Caco-2 (cell line): ENCODE data around the gene KDM6B. TPM values are rescaled to one million over a fixed set of nuclear protein-coding genes. Genes with fewer than 3 reads are reported as not detected.

Source experiments
- BruUV-seq: library from RNA; stranded (reverse); fragments of 400-500 nt; replicated peaks from 2 replicates; lab custom pipeline; 2021; lab: Mats Ljungman, UMichigan
- CTCF ChIA-PET: fragments of 300-600 bp; sonication (Branson Sonifier 250); formaldehyde crosslinking; loops from one replicate; lab custom pipeline; 2022; ENCODE audit warnings: antibody characterized with exemption; lab: Charles Lee
- POLR2A ChIA-PET: fragments of 300-600 bp; sonication (Branson Sonifier 250); formaldehyde crosslinking; loops from one replicate; lab custom pipeline; 2022; ENCODE audit warnings: antibody characterized with exemption; lab: Charles Lee
- DNase-seq, 2 experiments: peaks; one replicate each; pipeline versions ENCODE4 v3.0.0 to v3.0.0-alpha.2; 2020 to 2022
- H3K27me3 ChIP-seq: replicated peaks from 2 replicates; pipeline ENCODE4 v1.6.0; 2011; ENCODE audit warnings: low read length; ENCODE audit not compliant: control insufficient read depth, insufficient read depth
- H3K36me3 ChIP-seq: 2 replicates; pipeline ENCODE4 v1.5.1; 2011; ENCODE audit warnings: low read length; ENCODE audit not compliant: control insufficient read depth, insufficient read depth
- H3K4me1 ChIP-seq: fragments of 250-450 bp; sonication (Bioruptor Pico); 2 replicates; pipeline ENCODE4 v1.5.1; 2020; ENCODE audit warnings: mild to moderate bottlenecking
- H3K4me3 ChIP-seq: 2 replicates; pipeline ENCODE4 v1.5.1; 2011; ENCODE audit warnings: low read depth, mild to moderate bottlenecking, control low read depth, low read length
- H3K9me3 ChIP-seq: fragments of 250-450 bp; sonication (Bioruptor Pico); 2 replicates; pipeline ENCODE4 v1.5.1; 2020; ENCODE audit warnings: mild to moderate bottlenecking, moderate library complexity
- H3K27ac Mint-ChIP-seq: one replicate; pipeline ENCODE4 v1.8.0; 2022; ENCODE audit warnings: mixed read lengths; ENCODE audit not compliant: unreplicated experiment
- H3K27me3 Mint-ChIP-seq: one replicate; pipeline ENCODE4 v1.8.0; 2022; ENCODE audit warnings: mixed read lengths; ENCODE audit not compliant: insufficient read depth, unreplicated experiment
- H3K36me3 Mint-ChIP-seq: one replicate; pipeline ENCODE4 v1.8.0; 2022; ENCODE audit warnings: mild to moderate bottlenecking, mixed read lengths; ENCODE audit not compliant: insufficient read depth, unreplicated experiment
- H3K4me1 Mint-ChIP-seq: one replicate; pipeline ENCODE4 v1.8.0; 2022; ENCODE audit warnings: low read depth, mixed read lengths; ENCODE audit not compliant: unreplicated experiment
- H3K4me3 Mint-ChIP-seq: one replicate; pipeline ENCODE4 v1.8.0; 2022; ENCODE audit warnings: mild to moderate bottlenecking, moderate library complexity, mixed read lengths; ENCODE audit not compliant: unreplicated experiment
- H3K9me3 Mint-ChIP-seq: one replicate; pipeline ENCODE4 v1.8.0; 2022; ENCODE audit warnings: mixed read lengths; ENCODE audit not compliant: unreplicated experiment
- intact Hi-C: fragments of 100-400 bp; cut with micrococcal nuclease; formaldehyde crosslinking; loops from one replicate; pipeline ENCODE4 v1.10.0; 2022; ENCODE audit not compliant: unreplicated experiment
- total RNA-seq: library from RNA; stranded (reverse); gene quantifications from 2 replicates; pipeline ENCODE4 v1.2.3, GENCODE V29; 2022
- TF ChIP-seq, protein P1 (sequence below), 2 experiments: fragments of 200-600 bp in 1 of 2; IDR thresholded peaks; 1 replicate in 1 of 2; 2 replicates in 1 of 2; pipeline versions ENCODE4 v1.5.1 to v1.8.0; 2011 to 2022; ENCODE audit warnings: antibody characterized with exemption in 1 of 2, control low read depth in 1 of 2, inconsistent platforms in 1 of 2, low read depth in 1 of 2, low read length in 1 of 2, mild to moderate bottlenecking in 1 of 2, moderate library complexity in 1 of 2; ENCODE audit not compliant: insufficient read depth in 1 of 2, severe bottlenecking in 1 of 2, unreplicated experiment in 1 of 2

Gene KDM6B
- total RNA-seq, 1 experiment from 2014 or later, result 27.9 TPM

DNA sequence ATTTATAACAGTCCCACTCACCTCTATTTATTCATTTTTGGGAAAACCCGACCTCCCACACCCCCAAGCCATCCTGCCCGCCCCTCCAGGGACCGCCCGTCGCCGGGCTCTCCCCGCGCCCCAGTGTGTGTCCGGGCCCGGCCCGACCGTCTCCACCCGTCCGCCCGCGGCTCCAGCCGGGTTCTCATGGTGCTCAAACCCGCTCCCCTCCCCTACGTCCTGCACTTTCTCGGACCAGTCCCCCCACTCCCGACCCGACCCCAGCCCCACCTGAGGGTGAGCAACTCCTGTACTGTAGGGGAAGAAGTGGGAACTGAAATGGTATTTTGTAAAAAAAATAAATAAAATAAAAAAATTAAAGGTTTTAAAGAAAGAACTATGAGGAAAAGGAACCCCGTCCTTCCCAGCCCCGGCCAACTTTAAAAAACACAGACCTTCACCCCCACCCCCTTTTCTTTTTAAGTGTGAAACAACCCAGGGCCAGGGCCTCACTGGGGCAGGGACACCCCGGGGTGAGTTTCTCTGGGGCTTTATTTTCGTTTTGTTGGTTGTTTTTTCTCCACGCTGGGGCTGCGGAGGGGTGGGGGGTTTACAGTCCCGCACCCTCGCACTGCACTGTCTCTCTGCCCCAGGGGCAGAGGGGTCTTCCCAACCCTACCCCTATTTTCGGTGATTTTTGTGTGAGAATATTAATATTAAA is 20.2 kb downstream of the KDM6B start:
- H3K27me3 Mint-ChIP-seq, result no peaks in the 10 kb centered on the region
- no peak for DNase-seq
- Histone ChIP-seq H3K4me3 (no peak overlapping the region), H3K9me3 (no peaks in the 10 kb centered on the region), H3K36me3 (no peaks in the 10 kb centered on the region; the same call in none of the 2 replicates), H3K4me1 (no peaks in the 10 kb centered on the region), H3K27me3 (no peaks in the 10 kb centered on the region)
- TF ChIP-seq, protein P1, sequence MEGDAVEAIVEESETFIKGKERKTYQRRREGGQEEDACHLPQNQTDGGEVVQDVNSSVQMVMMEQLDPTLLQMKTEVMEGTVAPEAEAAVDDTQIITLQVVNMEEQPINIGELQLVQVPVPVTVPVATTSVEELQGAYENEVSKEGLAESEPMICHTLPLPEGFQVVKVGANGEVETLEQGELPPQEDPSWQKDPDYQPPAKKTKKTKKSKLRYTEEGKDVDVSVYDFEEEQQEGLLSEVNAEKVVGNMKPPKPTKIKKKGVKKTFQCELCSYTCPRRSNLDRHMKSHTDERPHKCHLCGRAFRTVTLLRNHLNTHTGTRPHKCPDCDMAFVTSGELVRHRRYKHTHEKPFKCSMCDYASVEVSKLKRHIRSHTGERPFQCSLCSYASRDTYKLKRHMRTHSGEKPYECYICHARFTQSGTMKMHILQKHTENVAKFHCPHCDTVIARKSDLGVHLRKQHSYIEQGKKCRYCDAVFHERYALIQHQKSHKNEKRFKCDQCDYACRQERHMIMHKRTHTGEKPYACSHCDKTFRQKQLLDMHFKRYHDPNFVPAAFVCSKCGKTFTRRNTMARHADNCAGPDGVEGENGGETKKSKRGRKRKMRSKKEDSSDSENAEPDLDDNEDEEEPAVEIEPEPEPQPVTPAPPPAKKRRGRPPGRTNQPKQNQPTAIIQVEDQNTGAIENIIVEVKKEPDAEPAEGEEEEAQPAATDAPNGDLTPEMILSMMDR (IDR thresholded peaks at IDR 0.05; ENCODE audit: insufficient read depth in 1 of 2, low read depth in 1 of 2, low read length in 1 of 2, severe bottlenecking in 1 of 2, unreplicated experiment in 1 of 2), result no peak
- POLR2A ChIA-PET, result no interaction called here
- intact Hi-C loops, result no loop called here
- BruUV-seq, result TSS peak; percentile 1
- H3K9me3 Mint-ChIP-seq, result no peaks in the 10 kb centered on the region
- CTCF ChIA-PET, result no interaction called here
- peaks cover 5% of the 10 kb centered on the region for H3K4me1 Mint-ChIP-seq
- H3K36me3 Mint-ChIP-seq, result peaks cover 51% of the 10 kb centered on the region
- no peak overlapping the region for H3K27ac Mint-ChIP-seq
- no peak overlapping the region for H3K4me3 Mint-ChIP-seq

DNA sequence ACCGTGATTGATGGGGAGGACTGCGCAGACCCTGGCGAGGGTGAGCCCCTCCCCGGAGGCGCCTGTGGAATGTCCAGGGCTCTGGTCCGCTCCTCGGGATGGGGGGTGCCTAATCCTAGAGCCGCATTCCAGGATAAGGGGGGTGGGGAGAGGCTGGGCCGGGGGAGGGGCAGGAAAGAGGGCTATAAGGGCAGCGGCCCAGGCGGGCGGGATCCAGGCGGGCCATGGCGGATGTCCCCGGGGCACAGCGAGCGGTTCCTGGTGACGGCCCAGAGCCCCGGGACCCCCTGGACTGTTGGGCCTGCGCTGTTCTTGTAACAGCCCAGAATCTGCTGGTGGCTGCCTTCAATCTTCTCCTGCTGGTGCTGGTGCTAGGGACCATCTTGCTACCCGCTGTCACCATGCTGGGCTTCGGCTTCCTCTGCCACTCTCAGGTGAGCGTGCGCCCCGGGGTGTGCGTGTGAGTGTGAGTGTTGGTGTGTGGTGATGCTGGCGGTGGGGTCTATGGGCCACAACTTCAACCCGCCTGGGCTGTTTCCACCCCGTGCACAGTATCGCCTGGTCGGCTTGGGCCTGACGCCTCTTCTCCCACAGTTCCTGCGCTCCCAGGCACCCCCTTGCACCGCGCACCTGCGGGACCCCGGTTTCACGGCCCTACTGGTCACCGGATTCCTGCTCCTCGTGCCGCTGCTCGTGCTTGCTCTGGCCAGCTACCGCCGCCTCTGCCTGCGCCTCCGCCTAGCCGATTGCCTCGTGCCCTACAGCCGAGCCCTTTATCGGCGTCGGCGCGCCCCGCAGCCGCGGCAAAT is 21.0 kb downstream of the KDM6B start, which contains the start of gene TMEM88:
Gene TMEM88 (plus strand): TSS at position 216 of the 809 bp plus-strand sequence. CDS start 9 bp downstream, at position 225.
- H3K9me3 ChIP-seq, result no peaks in the 10 kb centered on the region
- H3K27me3 ChIP-seq, result no peaks in the 10 kb centered on the region
- ChIA-PET CTCF (no interaction called here), POLR2A (no interaction called here)
- TF ChIP-seq, protein P1 (IDR thresholded peaks at IDR 0.05; ENCODE audit: insufficient read depth in 1 of 2, low read depth in 1 of 2, low read length in 1 of 2, severe bottlenecking in 1 of 2, unreplicated experiment in 1 of 2), result no peak
- Mint-ChIP-seq H3K4me1 (peaks cover 5% of the 10 kb centered on the region), H3K27ac (no peak within 1 kb of the TSS), H3K36me3 (peaks cover 44% of the 10 kb centered on the region), H3K9me3 (no peaks in the 10 kb centered on the region), H3K27me3 (no peaks in the 10 kb centered on the region), H3K4me3 (no peak within 1 kb of the TSS)
- no peak for DNase-seq
- H3K4me3 ChIP-seq, result no peak within 1 kb of the TSS
- BruUV-seq, result no TSS peak
- no peaks in the 10 kb centered on the region; the same call in none of the 2 replicates for H3K36me3 ChIP-seq
- H3K4me1 ChIP-seq, result no peaks in the 10 kb centered on the region
- intact Hi-C loops, result no loop called here

DNA sequence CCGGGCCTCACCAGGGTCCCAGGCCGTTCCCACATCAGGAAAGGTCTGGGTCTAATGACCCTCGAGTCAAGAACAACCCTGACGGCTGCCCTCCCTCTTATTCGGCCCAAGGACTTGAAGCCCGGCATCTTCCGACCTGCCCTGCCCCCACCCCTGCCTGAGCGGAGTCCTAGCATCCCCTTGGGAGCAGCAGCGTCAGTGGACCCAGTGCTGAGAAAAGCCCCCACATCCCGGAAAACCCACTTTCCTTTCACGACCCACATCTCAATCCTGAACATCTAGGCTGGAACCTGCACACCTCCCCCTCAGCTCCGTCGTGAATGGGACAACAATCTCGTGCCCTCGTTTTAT is 21.6 kb downstream of the KDM6B start:
- no peaks in the 10 kb centered on the region for H3K27me3 Mint-ChIP-seq
- no peak for DNase-seq
- H3K27ac Mint-ChIP-seq, result no peak overlapping the region
- no peaks in the 10 kb centered on the region; the same call in none of the 2 replicates for H3K36me3 ChIP-seq
- no TSS peak for BruUV-seq
- peaks cover 40% of the 10 kb centered on the region for H3K36me3 Mint-ChIP-seq
- no peaks in the 10 kb centered on the region for H3K4me1 ChIP-seq
- no peak overlapping the region for H3K4me3 ChIP-seq
- H3K4me3 Mint-ChIP-seq, result no peak overlapping the region
- ChIA-PET POLR2A (no interaction called here), CTCF (no interaction called here)
- no peaks in the 10 kb centered on the region for H3K9me3 ChIP-seq
- no peaks in the 10 kb centered on the region for H3K27me3 ChIP-seq
- TF ChIP-seq, protein P1 (IDR thresholded peaks at IDR 0.05; ENCODE audit: insufficient read depth in 1 of 2, low read depth in 1 of 2, low read length in 1 of 2, severe bottlenecking in 1 of 2, unreplicated experiment in 1 of 2), result no peak
- no peaks in the 10 kb centered on the region for H3K9me3 Mint-ChIP-seq
- intact Hi-C loops, result loop anchor here (2.0 kb wide), 1 partner anchor 13 kb away; no protein-coding TSS in a partner anchor
- peaks cover 5% of the 10 kb centered on the region for H3K4me1 Mint-ChIP-seq
